GM06990 (cell line): Measurements from ENCODE around the gene DPEP2.

Source experiments
- DNase-seq: peaks from one replicate; pipeline ENCODE4 v3.0.0-alpha.2; 2011; ENCODE audit not compliant: insufficient read length; ENCODE audit errors: extremely low read depth
- H3K27me3 ChIP-seq: replicated peaks from 2 replicates; pipeline ENCODE4 v1.6.0; 2011; ENCODE audit warnings: low read length; ENCODE audit not compliant: control insufficient read depth, insufficient read depth
- H3K36me3 ChIP-seq: 2 replicates; pipeline ENCODE4 v1.5.1; 2011; ENCODE audit warnings: low read length; ENCODE audit not compliant: control insufficient read depth, insufficient read depth
- H3K4me3 ChIP-seq: replicated peaks from 2 replicates; pipeline ENCODE4 v1.5.1; 2011; ENCODE audit warnings: low read depth, mild to moderate bottlenecking, control low read depth, low read length
- TF ChIP-seq, protein P1 (sequence below): IDR thresholded peaks from 2 replicates; pipeline ENCODE4 v1.5.1; 2011; ENCODE audit warnings: low read length, control low read depth, mild to moderate bottlenecking, inconsistent platforms; ENCODE audit not compliant: insufficient read depth, poor library complexity, severe bottlenecking

Gene DPEP2

DNA sequence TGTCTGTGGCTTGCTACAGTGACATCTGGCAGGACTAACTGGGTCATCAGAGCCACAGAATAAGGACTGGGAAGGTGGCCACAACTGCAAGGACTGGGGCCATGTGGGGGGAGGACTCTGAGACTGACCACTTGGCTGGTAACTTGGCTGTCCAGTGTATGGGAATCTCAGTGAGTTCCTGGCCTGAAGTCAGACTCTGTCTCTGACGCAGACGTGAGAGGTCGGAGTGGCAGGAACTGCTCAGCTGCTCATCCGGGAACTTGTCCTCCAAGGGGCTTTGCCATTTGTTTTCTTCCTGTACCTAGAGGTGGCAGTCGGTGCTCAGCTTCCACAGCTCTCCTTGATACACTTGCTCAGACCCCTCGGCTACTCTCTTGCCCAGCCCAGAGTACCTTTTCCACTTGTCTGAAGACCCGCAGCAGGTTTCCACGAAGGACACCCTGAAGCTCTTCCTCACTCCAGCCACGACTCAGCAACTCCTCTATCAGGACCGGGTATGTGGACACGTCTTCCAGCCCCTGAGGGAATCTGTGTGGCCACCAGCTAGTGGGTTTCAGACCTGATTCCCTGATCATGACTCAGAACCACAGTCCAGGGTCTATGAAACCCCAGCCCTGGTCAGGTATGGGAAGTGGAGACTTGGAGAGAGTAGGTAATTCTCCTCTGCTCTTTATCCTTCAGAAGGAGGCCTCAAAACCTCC is 11.7 kb downstream of the DPEP2 start:
- Histone ChIP-seq H3K27me3 (no peaks in the 10 kb centered on the region), H3K4me3 (no peak overlapping the region), H3K36me3 (no peaks in the 10 kb centered on the region)
- DNase-seq, result no peak
- TF ChIP-seq, protein P1, sequence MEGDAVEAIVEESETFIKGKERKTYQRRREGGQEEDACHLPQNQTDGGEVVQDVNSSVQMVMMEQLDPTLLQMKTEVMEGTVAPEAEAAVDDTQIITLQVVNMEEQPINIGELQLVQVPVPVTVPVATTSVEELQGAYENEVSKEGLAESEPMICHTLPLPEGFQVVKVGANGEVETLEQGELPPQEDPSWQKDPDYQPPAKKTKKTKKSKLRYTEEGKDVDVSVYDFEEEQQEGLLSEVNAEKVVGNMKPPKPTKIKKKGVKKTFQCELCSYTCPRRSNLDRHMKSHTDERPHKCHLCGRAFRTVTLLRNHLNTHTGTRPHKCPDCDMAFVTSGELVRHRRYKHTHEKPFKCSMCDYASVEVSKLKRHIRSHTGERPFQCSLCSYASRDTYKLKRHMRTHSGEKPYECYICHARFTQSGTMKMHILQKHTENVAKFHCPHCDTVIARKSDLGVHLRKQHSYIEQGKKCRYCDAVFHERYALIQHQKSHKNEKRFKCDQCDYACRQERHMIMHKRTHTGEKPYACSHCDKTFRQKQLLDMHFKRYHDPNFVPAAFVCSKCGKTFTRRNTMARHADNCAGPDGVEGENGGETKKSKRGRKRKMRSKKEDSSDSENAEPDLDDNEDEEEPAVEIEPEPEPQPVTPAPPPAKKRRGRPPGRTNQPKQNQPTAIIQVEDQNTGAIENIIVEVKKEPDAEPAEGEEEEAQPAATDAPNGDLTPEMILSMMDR, result no peak

DNA sequence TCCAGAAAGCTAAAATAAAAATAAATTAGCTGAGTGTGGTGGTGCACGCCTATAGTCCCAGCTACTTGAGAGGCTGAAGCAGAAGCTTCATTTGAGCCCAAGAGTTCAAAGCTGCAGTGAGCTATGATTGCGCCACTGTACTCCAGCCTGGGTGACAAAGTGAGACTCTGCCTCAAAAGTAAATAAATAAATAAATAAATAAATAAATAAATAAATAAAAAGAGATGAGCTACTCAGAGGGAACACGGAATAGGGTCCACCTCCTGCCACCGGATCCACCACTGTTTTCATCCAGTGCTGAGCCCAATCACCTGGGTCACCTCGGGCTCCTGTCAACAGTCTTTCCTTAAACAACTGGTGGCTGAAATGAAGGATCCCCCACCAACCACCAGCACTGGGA is 12.3 kb downstream of the DPEP2 start:
- DNase-seq, result no peak
- H3K36me3 ChIP-seq, result no peaks in the 10 kb centered on the region
- no peaks in the 10 kb centered on the region for H3K27me3 ChIP-seq
- TF ChIP-seq, protein P1, result no peak
- no peak overlapping the region for H3K4me3 ChIP-seq

DNA sequence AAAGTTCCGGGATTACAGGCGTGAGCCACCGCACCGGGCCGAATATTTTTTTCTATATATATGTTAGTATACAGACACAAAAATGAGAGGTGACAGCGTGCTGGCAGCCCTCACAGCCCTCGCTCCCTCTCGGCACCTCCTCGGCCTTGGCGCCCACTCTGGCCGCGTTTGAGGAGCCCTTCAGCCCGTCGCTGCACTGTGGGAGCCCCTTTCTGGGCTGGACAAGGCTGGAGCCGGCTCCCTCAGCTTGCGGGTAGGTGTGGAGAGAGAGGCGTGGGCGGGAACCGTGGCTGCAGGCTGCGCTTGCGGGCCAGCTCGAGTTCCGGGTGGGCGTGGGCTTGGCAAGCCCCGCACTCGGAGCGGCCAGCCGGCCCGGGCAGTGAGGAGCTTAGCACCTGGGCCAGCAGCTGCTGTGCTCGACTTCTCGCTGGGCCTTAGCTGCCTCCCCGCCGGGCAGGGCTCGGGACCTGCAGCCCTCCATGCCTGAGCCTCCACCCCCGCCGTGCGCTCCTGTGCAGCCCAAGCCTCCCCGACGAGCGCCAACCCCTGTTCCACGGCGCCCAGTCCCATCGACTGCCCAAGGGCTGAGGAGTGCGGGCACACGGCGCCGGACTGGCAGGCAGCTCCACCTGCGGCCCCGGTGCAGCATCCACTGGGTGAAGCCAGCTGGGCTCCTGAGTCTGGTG is 17.1 kb downstream of the DPEP2 start:
- no peaks in the 10 kb centered on the region for H3K36me3 ChIP-seq
- TF ChIP-seq, protein P1, result no peak
- no peak overlapping the region for H3K4me3 ChIP-seq
- DNase-seq, result no peak
- H3K27me3 ChIP-seq, result no peaks in the 10 kb centered on the region

DNA sequence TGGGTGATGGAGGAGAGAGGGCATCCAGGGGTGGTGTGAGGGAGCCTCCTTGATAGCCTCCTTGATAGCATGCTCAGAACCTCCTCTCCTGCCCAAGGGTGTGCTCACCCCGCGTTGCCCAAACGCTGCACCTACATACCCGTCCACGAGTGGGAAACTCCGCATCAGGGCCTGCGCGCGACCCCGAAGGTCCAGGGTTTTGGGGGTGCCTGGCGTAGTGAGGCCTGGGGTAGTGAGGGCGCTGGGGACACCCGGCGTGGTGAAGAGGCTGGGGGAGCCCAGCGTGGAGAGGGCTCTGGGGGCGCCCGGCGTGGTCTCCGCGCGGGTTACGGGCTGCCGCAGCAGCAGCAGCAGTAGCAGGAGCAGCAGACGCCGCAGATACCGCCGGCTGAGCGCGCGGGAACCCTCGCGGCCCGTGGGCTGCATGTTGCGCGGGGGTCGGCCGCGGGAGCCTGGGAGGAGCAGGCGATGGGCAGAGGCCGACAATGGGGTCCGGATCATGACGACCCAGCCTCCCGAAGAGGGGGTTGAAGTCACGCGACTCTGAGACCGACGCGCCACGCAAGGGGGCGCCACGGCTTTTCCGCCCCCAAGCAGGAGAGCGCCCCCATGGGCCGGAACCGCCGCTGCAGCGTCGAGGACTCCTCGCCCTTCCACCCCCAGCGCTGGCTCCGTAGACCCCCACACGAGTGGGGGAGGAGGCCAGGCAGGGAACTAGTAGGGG is 19.2 kb downstream of the DPEP2 start, which contains the start of gene DPEP3:
Gene DPEP3 (minus strand): TSS at position 545 of the 724 bp plus-strand sequence. CDS start 119 bp downstream, at position 426.
- H3K27me3 ChIP-seq, result no peaks in the 10 kb centered on the region
- H3K4me3 ChIP-seq, result no peak within 1 kb of the TSS
- H3K36me3 ChIP-seq, result no peaks in the 10 kb centered on the region
- peak; percentile 41 for DNase-seq
- TF ChIP-seq, protein P1, result peak; percentile 67

DNA sequence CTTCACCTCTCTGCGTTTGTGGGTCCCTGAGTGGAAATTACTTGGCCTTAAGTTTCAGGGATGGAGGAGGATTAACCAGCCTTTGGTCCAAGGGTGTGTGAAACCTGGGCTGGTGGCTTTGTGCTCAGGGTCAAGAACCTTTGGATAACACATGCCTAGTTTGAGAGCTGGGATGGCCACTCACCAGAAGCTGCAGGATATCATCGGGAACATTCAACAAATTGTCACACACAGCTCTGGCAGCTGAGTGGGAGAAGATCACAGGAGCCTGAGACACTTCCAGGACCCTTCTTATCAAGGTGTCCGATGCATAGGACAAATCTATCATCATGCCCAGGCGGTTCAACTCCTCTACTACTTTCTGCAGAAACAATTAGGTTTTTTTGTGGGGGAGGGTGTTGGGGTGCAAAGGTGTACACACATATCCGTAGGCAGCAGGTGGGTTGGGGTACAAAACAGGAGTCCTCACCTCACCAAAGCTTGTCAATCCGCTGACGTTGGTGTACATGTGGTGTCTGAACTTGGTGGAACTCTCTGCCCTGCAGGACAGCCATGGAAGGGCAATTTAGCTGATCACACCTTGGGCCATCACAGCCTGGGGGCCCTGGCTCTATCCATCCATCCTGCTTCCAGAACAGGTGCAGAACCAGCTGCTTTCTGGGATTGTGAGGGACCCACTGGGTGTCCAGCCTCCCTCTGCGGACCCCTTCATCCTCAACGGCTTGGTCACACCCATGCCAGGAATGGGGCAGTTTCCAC is 21.6 kb downstream of the DPEP2 start:
- DNase-seq, result no peak
- Histone ChIP-seq H3K36me3 (no peaks in the 10 kb centered on the region), H3K27me3 (no peaks in the 10 kb centered on the region), H3K4me3 (no peak overlapping the region)
- TF ChIP-seq, protein P1, result no peak
